H1 (cell line): ENCODE measurements around the gene ALG1. TPM values are rescaled to one million over a fixed set of nuclear protein-coding genes. Genes with fewer than 3 reads are reported as not detected.
"Not testable (repeated sequence)": the region's sequence is repeated elsewhere in the genome, so short reads cannot be mapped to it uniquely, and the experiment has no call there.

Experiments
- CTCF ChIA-PET: fragments of 300-600 bp; sonication (Branson Sonifier 250); formaldehyde crosslinking; loops from one replicate; lab custom pipeline; 2021; ENCODE audit not compliant: partially characterized antibody; lab: Charles Lee
- POLR2A ChIA-PET: fragments of 300-600 bp; sonication (Branson Sonifier 250); formaldehyde crosslinking; loops from one replicate; lab custom pipeline; 2021; ENCODE audit warnings: inconsistent platforms; ENCODE audit not compliant: partially characterized antibody; lab: Charles Lee
- DNase-seq, 2 experiments: peaks; one replicate each; pipeline versions ENCODE4 v3.0.0 to v3.0.0-alpha.2; 2010 to 2022; ENCODE audit warnings: low spot score in 2 of 2, low read depth in 1 of 2, mixed read lengths in 1 of 2
- FAIRE-seq: peaks from 2 replicates; lab custom pipeline; 2011; peaks lifted over from hg19 to GRCh38; lab: Jason Lieb, UNC
- H2AFZ ChIP-seq: 2 replicates; pipeline ENCODE4 v1.8.1; 2012; ENCODE audit warnings: low read length, inconsistent platforms
- H2AK5ac ChIP-seq: 2 replicates; pipeline ENCODE4 v1.6.1; 2013; ENCODE audit warnings: low read depth, low read length
- H2BK120ac ChIP-seq: replicated peaks from 2 replicates; pipeline ENCODE3; 2013; ENCODE audit warnings: low read depth, low read length, inconsistent platforms
- H2BK12ac ChIP-seq: 2 replicates; pipeline ENCODE4 v1.6.1; 2013; ENCODE audit warnings: low read depth, low read length
- H2BK15ac ChIP-seq: 2 replicates; pipeline ENCODE4 v1.6.1; 2013; ENCODE audit warnings: low read length
- H2BK20ac ChIP-seq: 2 replicates; pipeline ENCODE4 v1.6.1; 2013; ENCODE audit warnings: low read length
- H2BK5ac ChIP-seq: 2 replicates; pipeline ENCODE4 v1.6.1; 2013; ENCODE audit warnings: low read depth, low read length
- H3K14ac ChIP-seq: 2 replicates; pipeline ENCODE4 v1.6.1; 2013; ENCODE audit warnings: inconsistent platforms; ENCODE audit not compliant: insufficient read length
- H3K18ac ChIP-seq: 2 replicates; pipeline ENCODE4 v1.6.1; 2013; ENCODE audit warnings: low read length; ENCODE audit errors: extremely low read depth
- H3K23ac ChIP-seq: 2 replicates; pipeline ENCODE4 v1.6.1; 2013; ENCODE audit warnings: inconsistent platforms; ENCODE audit not compliant: insufficient read length
- H3K23me2 ChIP-seq: 2 replicates; pipeline ENCODE4 v1.6.1; 2013; ENCODE audit warnings: low read depth, low read length
- H3K27ac ChIP-seq: 2 replicates; pipeline ENCODE4 v1.6.1; 2011; ENCODE audit warnings: low read depth, low read length, inconsistent platforms
- H3K27me3 ChIP-seq, 4 experiments: replicated peaks in 1 of 4; 1 replicate in 1 of 4; 2 replicates in 3 of 4; pipeline versions ENCODE4 v1.6.1 to v1.8.1; 2011 to 2013; ENCODE audit warnings: low read length in 3 of 4, mild to moderate bottlenecking in 3 of 4, inconsistent platforms in 2 of 4, mixed read lengths in 2 of 4, moderate library complexity in 1 of 4; ENCODE audit not compliant: control insufficient read depth in 3 of 4, insufficient read depth in 3 of 4; ENCODE audit errors: extremely low read depth in 1 of 4
- H3K36me3 ChIP-seq, 4 experiments: 2 replicates each; pipeline versions ENCODE4 v1.6.1 to v1.8.1; 2011 to 2013; ENCODE audit warnings: mild to moderate bottlenecking in 4 of 4, low read length in 3 of 4, moderate library complexity in 2 of 4, control low read depth in 1 of 4, inconsistent platforms in 1 of 4; ENCODE audit not compliant: insufficient read depth in 4 of 4, control insufficient read depth in 2 of 4
- H3K4ac ChIP-seq: replicated peaks from 2 replicates; pipeline ENCODE3; 2013; ENCODE audit warnings: low read length, low read depth, mixed read lengths, inconsistent platforms; ENCODE audit not compliant: insufficient read length
- H3K4me1 ChIP-seq, 4 experiments: replicated peaks in 1 of 4; 1 replicate in 1 of 4; 2 replicates in 3 of 4; pipeline versions ENCODE4 v1.6.1 to v1.8.1; 2011 to 2013; ENCODE audit warnings: low read length in 3 of 4, inconsistent platforms in 2 of 4, mixed read lengths in 1 of 4; ENCODE audit not compliant: insufficient read depth in 4 of 4, control insufficient read depth in 3 of 4
- H3K4me2 ChIP-seq, 2 experiments: 2 replicates each; pipeline versions ENCODE4 v1.6.1 to v1.8.1; 2011 to 2013; ENCODE audit warnings: low read depth in 2 of 2, low read length in 2 of 2, control low read depth in 1 of 2, inconsistent platforms in 1 of 2, mild to moderate bottlenecking in 1 of 2; ENCODE audit not compliant: insufficient read depth in 1 of 2
- H3K4me3 ChIP-seq, 4 experiments: fragments of 200-600, 300-600 bp in 1 of 4; sonication (generic), shearing (Covaris generic), sonication (Bioruptor Twin) in 1 of 4; 2 replicates each; pipeline versions ENCODE4 v1.5.1 to v1.8.1; 2011 to 2016; ENCODE audit warnings: low read length in 4 of 4, low read depth in 3 of 4, control low read depth in 2 of 4, inconsistent platforms in 2 of 4, mild to moderate bottlenecking in 2 of 4, mixed read lengths in 1 of 4, moderate library complexity in 1 of 4; ENCODE audit not compliant: insufficient read depth in 2 of 4; ENCODE audit errors: extremely low read depth in 1 of 4
- H3K56ac ChIP-seq: replicated peaks from 2 replicates; pipeline ENCODE3; 2013; ENCODE audit warnings: low read depth, mild to moderate bottlenecking, mixed read lengths, low read length, inconsistent platforms; ENCODE audit not compliant: insufficient read length
- H3K79me1 ChIP-seq: 2 replicates; pipeline ENCODE4 v1.6.1; 2013; ENCODE audit warnings: low read depth, low read length, control low read depth
- H3K79me2 ChIP-seq, 2 experiments: 2 replicates each; pipeline versions ENCODE4 v1.6.1 to v1.8.1; 2012 to 2013; ENCODE audit warnings: low read length in 2 of 2, mild to moderate bottlenecking in 2 of 2, inconsistent platforms in 1 of 2; ENCODE audit not compliant: insufficient read depth in 2 of 2, control insufficient read depth in 1 of 2
- H3K9ac ChIP-seq, 4 experiments: replicated peaks in 1 of 4; 1 replicate in 1 of 4; 2 replicates in 3 of 4; pipeline versions ENCODE4 v1.6.1 to v1.8.1; 2011 to 2013; ENCODE audit warnings: low read depth in 3 of 4, low read length in 3 of 4, control low read depth in 2 of 4, mild to moderate bottlenecking in 2 of 4, moderate library complexity in 2 of 4, inconsistent platforms in 1 of 4; ENCODE audit errors: extremely low read depth in 1 of 4
- H3K9me3 ChIP-seq, 2 experiments: 2 replicates each; pipeline versions ENCODE4 v1.6.1 to v1.8.1; 2012 to 2013; ENCODE audit warnings: mild to moderate bottlenecking in 2 of 2, moderate library complexity in 2 of 2, control low read depth in 1 of 2, inconsistent platforms in 1 of 2, low read depth in 1 of 2, low read length in 1 of 2, mixed read lengths in 1 of 2; ENCODE audit not compliant: insufficient read depth in 2 of 2
- H4K20me1 ChIP-seq, 2 experiments: replicated peaks in 1 of 2; 2 replicates each; pipeline versions ENCODE3 to v1.8.1; 2011 to 2013; ENCODE audit warnings: inconsistent platforms in 2 of 2, low read length in 2 of 2, mild to moderate bottlenecking in 1 of 2; ENCODE audit not compliant: insufficient read depth in 2 of 2, control insufficient read depth in 1 of 2
- H4K5ac ChIP-seq: 2 replicates; pipeline ENCODE4 v1.6.1; 2013; ENCODE audit warnings: low read length, low read depth, mixed read lengths, inconsistent platforms; ENCODE audit not compliant: insufficient read length
- H4K8ac ChIP-seq: 2 replicates; pipeline ENCODE4 v1.8.0; 2013; ENCODE audit warnings: mild to moderate bottlenecking, moderate library complexity, low read length, inconsistent platforms; ENCODE audit not compliant: insufficient read depth; ENCODE audit errors: extremely low read depth
- H4K91ac ChIP-seq: replicated peaks from 2 replicates; pipeline ENCODE3; 2013; ENCODE audit warnings: low read length, mixed read lengths, inconsistent platforms; ENCODE audit not compliant: insufficient read length
- EGR1 ChIP-seq: IDR thresholded peaks from 2 replicates; pipeline ENCODE4 v1.6.1; 2011; ENCODE audit warnings: low read depth, low read length, borderline replicate concordance
- KDM4A ChIP-seq: IDR thresholded peaks from one replicate; pipeline ENCODE4 v1.7.1; 2012; ENCODE audit warnings: low read depth, mild to moderate bottlenecking, moderate library complexity, low read length, inconsistent platforms; ENCODE audit not compliant: severe bottlenecking
- PHF8 ChIP-seq: fragments of 200-600 bp; sonication (generic); conservative IDR thresholded peaks from 2 replicates; pipeline ENCODE4 v1.7.1; 2012; ENCODE audit warnings: low read depth, mild to moderate bottlenecking, inconsistent platforms, low read length, moderate library complexity
- POLR2AphosphoS5 ChIP-seq: IDR thresholded peaks from 2 replicates; pipeline ENCODE4 v1.6.1; 2011; ENCODE audit warnings: low read depth, low read length
- RAD21 ChIP-seq, 2 experiments: IDR thresholded peaks in 1 of 2; conservative IDR thresholded peaks in 1 of 2; 2 replicates each; pipeline ENCODE4 v1.6.1; 2011; ENCODE audit warnings: low read depth in 2 of 2, low read length in 2 of 2, improper control_type of control experiment in 1 of 2, inconsistent platforms in 1 of 2, mild to moderate bottlenecking in 1 of 2, moderate library complexity in 1 of 2
- SIN3A ChIP-seq, 2 experiments: IDR thresholded peaks in 1 of 2; conservative IDR thresholded peaks in 1 of 2; 2 replicates each; pipeline ENCODE4 v1.6.1; 2011 to 2012; ENCODE audit warnings: low read length in 2 of 2, improper control_type of control experiment in 1 of 2, low read depth in 1 of 2, mild to moderate bottlenecking in 1 of 2
- TBP ChIP-seq: IDR thresholded peaks from 2 replicates; pipeline ENCODE4 v1.6.1; 2011; ENCODE audit warnings: low read depth, low read length, improper control_type of control experiment
- YY1 ChIP-seq: IDR thresholded peaks from 2 replicates; pipeline ENCODE4 v1.6.1; 2011; ENCODE audit warnings: low read depth, mild to moderate bottlenecking, low read length
- WGBS, 2 experiments: shearing (Covaris generic) in 1 of 2; methylation state at CpG; one replicate each; pipeline versions ENCODE4 v1.1.6 to v1.1.7; 2013 to 2015; ENCODE audit warnings: low lambda C conversion rate in 2 of 2, mixed read lengths in 2 of 2, inconsistent platforms in 1 of 2, low coverage in 1 of 2, missing lambda C conversion rate in 1 of 2; ENCODE audit not compliant: insufficient replicate concordance in 2 of 2, insufficient coverage in 1 of 2, insufficient read length in 1 of 2; ENCODE audit errors: extremely low coverage in 1 of 2, missing lambda C conversion rate in 1 of 2; 5-methylcytosine and 5-hydroxymethylcytosine counted together
- polyA plus RNA-seq, 7 experiments: library from polyadenylated mRNA; depleted of rRNA in 3 of 7; stranded (reverse) in 5 of 7; unstranded in 2 of 7; fragments of >200 nt in 5 of 7; fragments of 200-250 nt in 2 of 7; gene quantifications; 1 replicate in 5 of 7; 2 replicates in 1 of 7; 4 replicates in 1 of 7; pipeline versions ENCODE4 v1.2.1 to v1.2.3, GENCODE V29; 2011 to 2013; ENCODE audit warnings: missing spikeins in 2 of 7, mixed read lengths in 2 of 7
- total RNA-seq: library from RNA; stranded (reverse); fragmentation: NEBNext Ultra II Directional; extraction: Animal tissue kit (Norgen Biotek cat#: 25700); gene quantifications from 2 replicates; pipeline ENCODE4 v1.2.1, GENCODE V29; 2021
- TF ChIP-seq, protein P1 (sequence below): IDR thresholded peaks from 2 replicates; pipeline ENCODE4 v1.6.1; 2012; ENCODE audit warnings: inconsistent platforms

ALG1 gene
- total and polyA plus RNA-seq, 2 of the 8 experiments (the other 6 are each of a cell fraction or from before 2014, with no cell fraction given), result 34.8 to 46.5 TPM

DNA sequence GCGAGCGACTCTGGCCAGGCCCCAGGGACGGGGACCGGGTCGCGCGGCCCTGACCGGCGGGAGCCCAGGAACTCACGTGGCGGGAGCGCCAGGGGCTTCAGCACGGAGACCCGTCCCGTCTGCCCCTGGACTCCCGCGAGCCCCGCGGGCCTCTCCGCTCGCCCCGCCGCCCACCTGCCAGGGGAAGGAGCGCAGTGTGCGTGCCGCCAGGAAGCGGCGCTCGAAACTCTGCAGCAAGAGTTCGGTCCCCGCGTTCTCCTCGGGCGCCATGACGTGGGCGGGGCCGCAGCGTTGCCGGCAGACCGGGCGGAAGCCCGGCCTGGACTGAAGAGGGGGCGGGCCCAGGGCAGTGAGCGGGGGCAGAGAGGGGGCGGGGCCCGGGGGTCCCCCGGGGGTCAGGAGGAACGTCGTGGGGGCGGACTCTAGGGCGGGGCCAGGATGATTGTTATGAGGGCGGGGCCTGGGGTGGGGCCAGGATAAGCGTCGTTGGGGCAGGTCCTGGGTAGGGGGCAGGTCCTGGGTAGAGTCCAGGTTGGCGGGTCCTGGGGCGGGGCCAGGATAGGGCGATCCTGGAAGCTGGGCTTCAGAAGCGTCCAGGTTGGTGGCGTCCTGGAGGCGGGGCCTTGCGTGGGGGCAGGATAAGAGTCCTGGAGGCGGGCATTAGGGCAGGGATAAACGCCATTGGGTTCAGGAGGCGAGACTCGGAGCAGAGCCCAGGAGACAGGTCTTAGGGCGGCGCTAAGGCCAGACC, 26.0 kb downstream of the ALG1 start, which contains the start of gene EEF2KMT:
EEF2KMT (minus strand) TSS at position 326 of the 751 bp plus-strand sequence; CDS start at position 270, 56 bp downstream.
- Histone ChIP-seq H3K4me3 (peak within 1 kb of the TSS; percentile 63 to 78 (median 75)), H2AK5ac (peak within 1 kb of the TSS; percentile 77; the same call in 1 of the 2 replicates), H3K4me2 (peak within 1 kb of the TSS; percentile 72 to 79), H3K9ac (peak within 1 kb of the TSS in 3 of 4 experiments; percentile 42 to 64 (median 49); a peak in 5 of 7 replicates)
- H3K36me3 ChIP-seq, H4K91ac ChIP-seq, H2BK120ac ChIP-seq, H3K18ac ChIP-seq, H3K23me2 ChIP-seq, H3K27ac ChIP-seq, H4K8ac ChIP-seq, H3K4ac ChIP-seq, H3K4me1 ChIP-seq, H2BK12ac ChIP-seq, H2BK20ac ChIP-seq, H3K9me3 ChIP-seq, H3K56ac ChIP-seq, H3K27me3 ChIP-seq, H2AFZ ChIP-seq, H3K79me2 ChIP-seq, H3K79me1 ChIP-seq, H3K23ac ChIP-seq, H4K5ac ChIP-seq, H2BK15ac ChIP-seq, FAIRE-seq, H4K20me1 ChIP-seq, H3K14ac ChIP-seq: not testable (repeated sequence)
- POLR2A ChIA-PET, result interaction anchor here (0.7 to 1.6 kb wide), 3 partner anchors 9 to 37 kb away, joined by 3 to 4 read pairs (median 3); no protein-coding TSS in a partner anchor
- DNase-seq, result peak; percentile 97 to 98
- CTCF ChIA-PET, result interaction anchor here (0.6 to 1.8 kb wide), 3 partner anchors 14 to 39 kb away, joined by 3 to 5 read pairs (median 3); partner anchors contain the start of gene C16orf89
- 2% methylated on average over 21 of the region's 67 CpGs; no CpG with 5 or more reads in 1 of the 2 experiments for WGBS, 2 experiments
- TF ChIP-seq EGR1 (peak; percentile 65; the same call in 1 of the 2 replicates), TBP (peak; percentile 13; the same call in 1 of the 2 replicates), RAD21 (IDR thresholded peaks at IDR 0.05 in 1 of 2, conservative IDR thresholded peaks at IDR 0.05 in 1 of 2; ENCODE audit: low read depth in 2 of 2, low read length in 2 of 2) (peak in 1 of 2 experiments; percentile 11; a peak in 1 of 4 replicates), SIN3A (conservative IDR thresholded peaks at IDR 0.05 in 1 of 2, IDR thresholded peaks at IDR 0.05 in 1 of 2; ENCODE audit: low read depth in 1 of 2, low read length in 2 of 2) (0 out of 4 replicates have a peak, but pooled peaks of 1 of the 2 experiments have one; percentile 24), PHF8 (peak; percentile 58; the same call in 1 of the 2 replicates), KDM4A (peak; percentile 40), POLR2AphosphoS5 (peak; percentile 18; the same call in 1 of the 2 replicates), YY1 (peak; percentile 69)
- TF ChIP-seq, protein P1, sequence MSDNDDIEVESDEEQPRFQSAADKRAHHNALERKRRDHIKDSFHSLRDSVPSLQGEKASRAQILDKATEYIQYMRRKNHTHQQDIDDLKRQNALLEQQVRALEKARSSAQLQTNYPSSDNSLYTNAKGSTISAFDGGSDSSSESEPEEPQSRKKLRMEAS, result 0 out of 2 replicates have a peak, but pooled peaks have one; percentile 12
- TF ChIP-seq, all 59 proteins: peak for 9; not testable (repeated sequence) for 50
- H2BK5ac ChIP-seq, result not testable (repeated sequence)
